ENCODE results near the gene AGPAT3.

AGPAT3 gene

GRCh38 chr21:43864313-43864961 lies 586 bp upstream of the AGPAT3 start:
- H3K27me3 ChIP-seq (ENCODE audit: control insufficient read depth, insufficient read depth, low read length), result peaks cover 1% of the 10 kb centered on the region; the same call in 1 of the 2 replicates
- no CpG with 5 or more reads among the region's 81 CpGs for WGBS (ENCODE audit: insufficient coverage, insufficient read length)
- peaks cover under 1% of the 10 kb centered on the region; the same call in 1 of the 2 replicates for H3K4me1 ChIP-seq (ENCODE audit: control insufficient read depth, insufficient read depth, low read length)
- H3K4me3 ChIP-seq (ENCODE audit: low read length), result peak overlapping the region; percentile 71
- H3K36me3 ChIP-seq (ENCODE audit: control insufficient read depth, insufficient read depth, low read length), result no peaks in the 10 kb centered on the region
- no peaks in the 10 kb centered on the region for H3K9me3 ChIP-seq (ENCODE audit: control insufficient read depth, insufficient read depth, low read length)
- DNase-seq (ENCODE audit: low read depth, low spot score), result no peak
- no peak overlapping the region for H3K27ac ChIP-seq (ENCODE audit: low read length)

GRCh38 chr21:43865540-43866259 lies 677 bp downstream of the AGPAT3 start:
- Histone ChIP-seq H3K27ac (ENCODE audit: low read length) (no peak overlapping the region), H3K4me1 (ENCODE audit: control insufficient read depth, insufficient read depth, low read length) (peaks cover 1% of the 10 kb centered on the region; the same call in 1 of the 2 replicates), H3K9me3 (ENCODE audit: control insufficient read depth, insufficient read depth, low read length) (no peaks in the 10 kb centered on the region), H3K36me3 (ENCODE audit: control insufficient read depth, insufficient read depth, low read length) (no peaks in the 10 kb centered on the region), H3K4me3 (ENCODE audit: low read length) (peak overlapping the region; percentile 71; the same call in 1 of the 2 replicates), H3K27me3 (ENCODE audit: control insufficient read depth, insufficient read depth, low read length) (peaks cover 1% of the 10 kb centered on the region; the same call in 1 of the 2 replicates)
- DNase-seq (ENCODE audit: low read depth, low spot score), result no peak
- no CpG with 5 or more reads among the region's 59 CpGs for WGBS (ENCODE audit: insufficient coverage, insufficient read length)

GRCh38 chr21:43866260-43866629 lies 1.2 kb downstream of the AGPAT3 start:
- Histone ChIP-seq H3K4me3 (ENCODE audit: low read length) (no peak overlapping the region), H3K36me3 (ENCODE audit: control insufficient read depth, insufficient read depth, low read length) (no peaks in the 10 kb centered on the region), H3K27ac (ENCODE audit: low read length) (no peak overlapping the region), H3K4me1 (ENCODE audit: control insufficient read depth, insufficient read depth, low read length) (peaks cover 1% of the 10 kb centered on the region; the same call in 1 of the 2 replicates), H3K27me3 (ENCODE audit: control insufficient read depth, insufficient read depth, low read length) (peaks cover 1% of the 10 kb centered on the region; the same call in 1 of the 2 replicates), H3K9me3 (ENCODE audit: control insufficient read depth, insufficient read depth, low read length) (no peaks in the 10 kb centered on the region)
- no CpG with 5 or more reads among the region's 16 CpGs for WGBS (ENCODE audit: insufficient coverage, insufficient read length)
- DNase-seq (ENCODE audit: low read depth, low spot score), result no peak

GRCh38 chr21:43866659-43867331 lies 1.8 kb downstream of the AGPAT3 start:
- no peaks in the 10 kb centered on the region for H3K36me3 ChIP-seq (ENCODE audit: control insufficient read depth, insufficient read depth, low read length)
- H3K27ac ChIP-seq (ENCODE audit: low read length), result no peak overlapping the region
- no peaks in the 10 kb centered on the region for H3K9me3 ChIP-seq (ENCODE audit: control insufficient read depth, insufficient read depth, low read length)
- peaks cover 1% of the 10 kb centered on the region; the same call in 1 of the 2 replicates for H3K27me3 ChIP-seq (ENCODE audit: control insufficient read depth, insufficient read depth, low read length)
- no peak overlapping the region for H3K4me3 ChIP-seq (ENCODE audit: low read length)
- DNase-seq (ENCODE audit: low read depth, low spot score), result no peak
- peaks cover 1% of the 10 kb centered on the region; the same call in 1 of the 2 replicates for H3K4me1 ChIP-seq (ENCODE audit: control insufficient read depth, insufficient read depth, low read length)
- WGBS (ENCODE audit: insufficient coverage, insufficient read length), result no CpG with 5 or more reads among the region's 24 CpGs

GRCh38 chr21:43867332-43867703 lies 2.3 kb downstream of the AGPAT3 start:
- Histone ChIP-seq H3K4me1 (ENCODE audit: control insufficient read depth, insufficient read depth, low read length) (peaks cover 1% of the 10 kb centered on the region; the same call in 1 of the 2 replicates), H3K27ac (ENCODE audit: low read length) (no peak overlapping the region), H3K27me3 (ENCODE audit: control insufficient read depth, insufficient read depth, low read length) (peaks cover 1% of the 10 kb centered on the region; the same call in 1 of the 2 replicates), H3K4me3 (ENCODE audit: low read length) (no peak overlapping the region), H3K9me3 (ENCODE audit: control insufficient read depth, insufficient read depth, low read length) (no peaks in the 10 kb centered on the region), H3K36me3 (ENCODE audit: control insufficient read depth, insufficient read depth, low read length) (no peaks in the 10 kb centered on the region)
- no CpG with 5 or more reads among the region's 6 CpGs for WGBS (ENCODE audit: insufficient coverage, insufficient read length)
- DNase-seq (ENCODE audit: low read depth, low spot score), result no peak

GRCh38 chr21:43867948-43868347 lies 2.9 kb downstream of the AGPAT3 start:
- H3K4me3 ChIP-seq (ENCODE audit: low read length), result no peak overlapping the region
- no peaks in the 10 kb centered on the region for H3K9me3 ChIP-seq (ENCODE audit: control insufficient read depth, insufficient read depth, low read length)
- WGBS (ENCODE audit: insufficient coverage, insufficient read length), result no CpG with 5 or more reads among the region's 6 CpGs
- H3K36me3 ChIP-seq (ENCODE audit: control insufficient read depth, insufficient read depth, low read length), result no peaks in the 10 kb centered on the region
- H3K27me3 ChIP-seq (ENCODE audit: control insufficient read depth, insufficient read depth, low read length), result peaks cover 1% of the 10 kb centered on the region; the same call in 1 of the 2 replicates
- no peak overlapping the region for H3K27ac ChIP-seq (ENCODE audit: low read length)
- H3K4me1 ChIP-seq (ENCODE audit: control insufficient read depth, insufficient read depth, low read length), result peaks cover 1% of the 10 kb centered on the region; the same call in 1 of the 2 replicates
- no peak for DNase-seq (ENCODE audit: low read depth, low spot score)

GRCh38 chr21:43868461-43868860 lies 3.4 kb downstream of the AGPAT3 start:
- peaks cover under 1% of the 10 kb centered on the region; the same call in 1 of the 2 replicates for H3K27me3 ChIP-seq (ENCODE audit: control insufficient read depth, insufficient read depth, low read length)
- peaks cover 1% of the 10 kb centered on the region; the same call in 1 of the 2 replicates for H3K4me1 ChIP-seq (ENCODE audit: control insufficient read depth, insufficient read depth, low read length)
- H3K36me3 ChIP-seq (ENCODE audit: control insufficient read depth, insufficient read depth, low read length), result no peaks in the 10 kb centered on the region
- no peak overlapping the region for H3K4me3 ChIP-seq (ENCODE audit: low read length)
- no peaks in the 10 kb centered on the region for H3K9me3 ChIP-seq (ENCODE audit: control insufficient read depth, insufficient read depth, low read length)
- no CpG with 5 or more reads among the region's 6 CpGs for WGBS (ENCODE audit: insufficient coverage, insufficient read length)
- no peak for DNase-seq (ENCODE audit: low read depth, low spot score)
- no peak overlapping the region for H3K27ac ChIP-seq (ENCODE audit: low read length)

- DNase-seq (ENCODE audit: low read depth, low spot score), result no peak
- no peaks in the 10 kb centered on the region for H3K9me3 ChIP-seq (ENCODE audit: control insufficient read depth, insufficient read depth, low read length)
- H3K27ac ChIP-seq (ENCODE audit: low read length), result no peak overlapping the region
- peaks cover 1% of the 10 kb centered on the region; the same call in 1 of the 2 replicates for H3K4me1 ChIP-seq (ENCODE audit: control insufficient read depth, insufficient read depth, low read length)
- H3K4me3 ChIP-seq (ENCODE audit: low read length), result no peak overlapping the region
- H3K27me3 ChIP-seq (ENCODE audit: control insufficient read depth, insufficient read depth, low read length), result no peaks in the 10 kb centered on the region
- no peaks in the 10 kb centered on the region for H3K36me3 ChIP-seq (ENCODE audit: control insufficient read depth, insufficient read depth, low read length)
- no CpG with 5 or more reads among the region's 21 CpGs for WGBS (ENCODE audit: insufficient coverage, insufficient read length)
Observed at GRCh38 chr21:43869486-43870325, 4.7 kb downstream of the AGPAT3 start.

GRCh38 chr21:43871487-43871886 lies 6.5 kb downstream of the AGPAT3 start:
- no peak overlapping the region for H3K27ac ChIP-seq (ENCODE audit: low read length)
- peaks cover 1% of the 10 kb centered on the region; the same call in 1 of the 2 replicates for H3K4me1 ChIP-seq (ENCODE audit: control insufficient read depth, insufficient read depth, low read length)
- H3K9me3 ChIP-seq (ENCODE audit: control insufficient read depth, insufficient read depth, low read length), result no peaks in the 10 kb centered on the region
- no peak for DNase-seq (ENCODE audit: low read depth, low spot score)
- H3K4me3 ChIP-seq (ENCODE audit: low read length), result no peak overlapping the region
- H3K36me3 ChIP-seq (ENCODE audit: control insufficient read depth, insufficient read depth, low read length), result no peaks in the 10 kb centered on the region
- H3K27me3 ChIP-seq (ENCODE audit: control insufficient read depth, insufficient read depth, low read length), result no peaks in the 10 kb centered on the region
- no CpG with 5 or more reads among the region's 4 CpGs for WGBS (ENCODE audit: insufficient coverage, insufficient read length)
